Measurements from ENCODE around the gene RANBP10. TPM values are rescaled to one million over a fixed set of nuclear protein-coding genes. Genes with fewer than 3 reads are reported as not detected.

RANBP10 gene
- total RNA-seq, 1 experiment from 2014 or later = 25.5 TPM

DNA sequence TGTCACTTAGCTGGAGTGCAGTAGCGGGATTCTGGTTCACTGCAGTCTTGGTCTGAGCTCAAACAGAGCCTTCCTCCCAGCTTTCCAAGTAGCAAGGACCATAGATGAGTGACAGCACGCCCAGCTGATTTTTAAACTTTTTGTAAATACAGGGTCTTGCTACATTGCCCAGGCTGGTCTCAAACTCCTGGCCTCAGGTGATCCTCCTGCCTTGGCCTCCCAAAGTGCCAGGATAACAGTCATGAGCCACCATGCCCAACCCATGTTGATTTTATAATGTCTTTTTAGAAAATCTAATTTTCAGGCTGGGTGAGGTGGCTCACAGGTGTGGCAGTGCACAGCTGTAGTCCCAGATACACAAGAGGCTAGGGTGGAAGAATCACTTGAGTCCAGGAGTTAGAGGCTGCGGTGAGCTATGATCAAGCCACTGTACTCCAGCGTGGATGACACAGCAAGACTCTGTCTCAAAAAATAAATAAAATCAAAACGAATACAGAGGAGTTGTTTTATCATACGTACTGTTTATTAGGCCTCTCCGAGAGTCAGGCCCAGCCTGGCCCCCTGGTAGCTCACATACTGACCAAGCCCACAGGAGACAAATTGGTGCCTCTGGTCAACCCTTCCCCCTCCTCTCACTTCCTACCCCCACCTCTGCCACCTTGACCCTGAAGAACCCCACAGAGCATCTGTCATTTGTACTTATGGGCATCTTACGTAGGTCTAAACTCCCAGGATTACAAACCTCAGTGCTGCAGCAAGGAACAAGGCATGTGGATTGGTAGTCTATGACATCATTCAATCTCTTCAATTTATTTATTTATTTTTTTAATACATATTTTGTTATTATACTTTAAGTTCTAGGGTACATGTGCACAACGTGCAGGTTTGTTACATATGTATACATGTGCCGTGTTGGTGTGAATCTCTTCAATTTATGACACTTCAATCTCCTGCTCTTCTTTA lies 126.1 kb downstream of the RANBP10 start:
- H3K4me3 Mint-ChIP-seq (ENCODE audit: low read depth, unreplicated experiment) = no peak overlapping the region
- no peaks in the 10 kb centered on the region for H3K4me1 Mint-ChIP-seq (ENCODE audit: low read depth, unreplicated experiment)
- no peaks in the 10 kb centered on the region for H3K9me3 Mint-ChIP-seq (ENCODE audit: low read depth, unreplicated experiment)
- CTCF ChIA-PET = interaction anchor here (1.0 kb wide), 1 partner anchor 20 kb away, joined by 4 read pairs; the partner anchor contains the start of gene ACD
- no peaks in the 10 kb centered on the region for H3K27me3 Mint-ChIP-seq (ENCODE audit: unreplicated experiment)
- intact Hi-C loops (cut with micrococcal nuclease; ENCODE audit: unreplicated experiment) = no loop called here
- no peak for DNase-seq
- TF ChIP-seq, protein P1, sequence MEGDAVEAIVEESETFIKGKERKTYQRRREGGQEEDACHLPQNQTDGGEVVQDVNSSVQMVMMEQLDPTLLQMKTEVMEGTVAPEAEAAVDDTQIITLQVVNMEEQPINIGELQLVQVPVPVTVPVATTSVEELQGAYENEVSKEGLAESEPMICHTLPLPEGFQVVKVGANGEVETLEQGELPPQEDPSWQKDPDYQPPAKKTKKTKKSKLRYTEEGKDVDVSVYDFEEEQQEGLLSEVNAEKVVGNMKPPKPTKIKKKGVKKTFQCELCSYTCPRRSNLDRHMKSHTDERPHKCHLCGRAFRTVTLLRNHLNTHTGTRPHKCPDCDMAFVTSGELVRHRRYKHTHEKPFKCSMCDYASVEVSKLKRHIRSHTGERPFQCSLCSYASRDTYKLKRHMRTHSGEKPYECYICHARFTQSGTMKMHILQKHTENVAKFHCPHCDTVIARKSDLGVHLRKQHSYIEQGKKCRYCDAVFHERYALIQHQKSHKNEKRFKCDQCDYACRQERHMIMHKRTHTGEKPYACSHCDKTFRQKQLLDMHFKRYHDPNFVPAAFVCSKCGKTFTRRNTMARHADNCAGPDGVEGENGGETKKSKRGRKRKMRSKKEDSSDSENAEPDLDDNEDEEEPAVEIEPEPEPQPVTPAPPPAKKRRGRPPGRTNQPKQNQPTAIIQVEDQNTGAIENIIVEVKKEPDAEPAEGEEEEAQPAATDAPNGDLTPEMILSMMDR (IDR thresholded peaks at IDR 0.05; ENCODE audit: unreplicated experiment) = no peak
- no peak overlapping the region for H3K27ac Mint-ChIP-seq (ENCODE audit: unreplicated experiment)
- H3K36me3 Mint-ChIP-seq (ENCODE audit: insufficient read depth, unreplicated experiment) = peaks cover 6% of the 10 kb centered on the region
- no TSS peak for BruUV-seq (replicated peaks)

DNA sequence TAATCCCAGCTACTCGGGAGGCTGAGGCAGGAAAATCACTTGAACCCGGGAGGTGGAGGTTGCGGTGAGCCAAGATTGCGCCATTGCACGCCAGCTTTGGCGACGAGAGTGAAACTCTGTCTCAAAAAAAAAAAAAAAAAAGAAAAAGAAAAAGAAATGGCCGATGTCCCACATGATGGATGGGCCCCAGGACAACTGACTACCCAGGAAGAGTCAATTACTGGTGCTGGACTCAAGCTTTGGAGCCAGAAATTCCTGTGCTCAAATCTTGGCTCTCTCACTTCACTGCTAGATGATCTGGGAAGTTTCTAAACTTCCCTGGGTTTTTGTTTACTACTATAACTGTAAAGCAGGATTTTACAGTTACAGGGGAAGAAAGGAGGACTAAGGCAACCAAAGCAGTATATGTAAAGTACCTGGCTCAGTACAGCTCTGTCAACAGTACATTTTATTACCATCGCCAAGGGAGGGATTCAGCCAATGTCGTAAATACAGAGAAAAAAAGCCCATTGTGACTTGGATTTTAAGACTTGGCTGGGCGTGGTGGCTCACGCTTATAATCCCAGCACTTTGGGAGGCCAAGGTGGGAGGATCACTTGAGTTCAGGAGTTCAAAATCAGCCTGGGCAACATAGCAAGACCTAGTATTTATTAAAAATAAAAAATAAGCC lies 127.9 kb downstream of the RANBP10 start:
- Mint-ChIP-seq H3K9me3 (ENCODE audit: low read depth, unreplicated experiment) (no peaks in the 10 kb centered on the region), H3K4me1 (ENCODE audit: low read depth, unreplicated experiment) (peaks cover 10% of the 10 kb centered on the region), H3K27me3 (ENCODE audit: unreplicated experiment) (no peaks in the 10 kb centered on the region), H3K36me3 (ENCODE audit: insufficient read depth, unreplicated experiment) (peaks cover 19% of the 10 kb centered on the region), H3K4me3 (ENCODE audit: low read depth, unreplicated experiment) (no peak overlapping the region), H3K27ac (ENCODE audit: unreplicated experiment) (no peak overlapping the region)
- CTCF ChIA-PET = interaction anchor here (0.5 kb wide), 1 partner anchor 142 kb away, joined by 3 read pairs; no protein-coding TSS in a partner anchor
- TF ChIP-seq, protein P1 (IDR thresholded peaks at IDR 0.05; ENCODE audit: unreplicated experiment) = no peak
- no TSS peak for BruUV-seq (replicated peaks)
- intact Hi-C loops (cut with micrococcal nuclease; ENCODE audit: unreplicated experiment) = no loop called here
- no peak for DNase-seq

DNA sequence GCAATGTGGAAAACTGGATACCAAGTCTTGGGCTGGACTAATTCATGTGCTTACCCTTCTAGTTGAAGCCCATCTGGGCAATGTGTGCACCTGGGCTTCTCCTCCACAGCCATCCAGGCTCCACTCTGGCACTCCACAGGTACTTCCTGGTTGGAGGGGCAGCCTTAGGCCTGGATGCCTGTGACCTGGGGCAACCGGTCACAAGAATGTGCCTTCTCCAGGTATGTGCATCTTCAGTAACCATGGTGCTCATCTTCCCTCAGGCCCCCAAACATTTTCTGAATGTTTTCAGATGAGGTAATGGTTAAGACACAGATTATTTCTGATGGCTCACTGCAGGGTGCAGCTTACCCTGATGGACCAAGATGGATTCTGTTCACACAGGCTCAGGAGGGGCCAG lies 128.6 kb downstream of the RANBP10 start:
- TF ChIP-seq, protein P1 (IDR thresholded peaks at IDR 0.05; ENCODE audit: unreplicated experiment) = no peak
- H3K36me3 Mint-ChIP-seq (ENCODE audit: insufficient read depth, unreplicated experiment) = peaks cover 19% of the 10 kb centered on the region
- DNase-seq = no peak
- no peaks in the 10 kb centered on the region for H3K9me3 Mint-ChIP-seq (ENCODE audit: low read depth, unreplicated experiment)
- peaks cover 13% of the 10 kb centered on the region for H3K4me1 Mint-ChIP-seq (ENCODE audit: low read depth, unreplicated experiment)
- intact Hi-C loops (cut with micrococcal nuclease; ENCODE audit: unreplicated experiment) = no loop called here
- no TSS peak for BruUV-seq (replicated peaks)
- no peak overlapping the region for H3K4me3 Mint-ChIP-seq (ENCODE audit: low read depth, unreplicated experiment)
- H3K27ac Mint-ChIP-seq (ENCODE audit: unreplicated experiment) = no peak overlapping the region
- CTCF ChIA-PET = no interaction called here
- H3K27me3 Mint-ChIP-seq (ENCODE audit: unreplicated experiment) = no peaks in the 10 kb centered on the region

DNA sequence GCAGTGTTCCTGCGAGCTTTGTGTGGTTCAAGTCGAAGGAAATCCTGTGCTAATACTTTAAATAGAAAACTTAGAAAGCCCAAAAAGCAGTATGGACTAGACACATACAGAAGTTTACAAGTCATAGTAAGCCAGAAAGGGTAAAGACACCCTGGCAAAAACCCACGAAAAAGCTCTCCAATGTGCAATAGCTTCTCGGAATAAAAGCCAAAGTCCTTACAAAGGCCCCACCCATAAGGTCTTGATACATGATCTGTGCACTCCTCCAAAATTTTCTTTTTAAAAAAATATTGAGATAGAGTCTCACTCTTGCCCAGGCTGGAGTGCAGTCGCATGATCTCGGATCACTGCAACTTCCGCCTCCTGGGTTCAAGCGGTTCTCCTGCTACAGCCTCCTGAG lies 129.4 kb downstream of the RANBP10 start:
- CTCF ChIA-PET = interaction anchor here (0.6 kb wide), 1 partner anchor 174 kb away, joined by 3 read pairs; no protein-coding TSS in a partner anchor
- Mint-ChIP-seq H3K27me3 (ENCODE audit: unreplicated experiment) (no peaks in the 10 kb centered on the region), H3K27ac (ENCODE audit: unreplicated experiment) (no peak overlapping the region), H3K4me3 (ENCODE audit: low read depth, unreplicated experiment) (no peak overlapping the region), H3K4me1 (ENCODE audit: low read depth, unreplicated experiment) (peaks cover 13% of the 10 kb centered on the region), H3K36me3 (ENCODE audit: insufficient read depth, unreplicated experiment) (peaks cover 19% of the 10 kb centered on the region), H3K9me3 (ENCODE audit: low read depth, unreplicated experiment) (no peaks in the 10 kb centered on the region)
- DNase-seq = no peak
- intact Hi-C loops (cut with micrococcal nuclease; ENCODE audit: unreplicated experiment) = no loop called here
- BruUV-seq (replicated peaks) = no TSS peak
- TF ChIP-seq, protein P1 (IDR thresholded peaks at IDR 0.05; ENCODE audit: unreplicated experiment) = no peak

Data from Calu3 (cell line).